Activated CD4-positive, CD25-positive, alpha-beta regulatory T cell treated with anti-CD3 and anti-CD28 coated beads, Interleukin-2, amount 50 U/mL, for 72 hours (primary cell): Measurements from ENCODE around the gene RSBN1L.
A peak's percentile ranks its signal among the peaks of the same experiment; 100 is the strongest.
"Not testable (repeated sequence)": the region's sequence is repeated elsewhere in the genome, so short reads cannot be mapped to it uniquely, and the experiment has no call there.

Experiments used
- DNase-seq: peaks from one replicate; pipeline ENCODE4 v3.0.0; 2021

The RSBN1L gene

DNA sequence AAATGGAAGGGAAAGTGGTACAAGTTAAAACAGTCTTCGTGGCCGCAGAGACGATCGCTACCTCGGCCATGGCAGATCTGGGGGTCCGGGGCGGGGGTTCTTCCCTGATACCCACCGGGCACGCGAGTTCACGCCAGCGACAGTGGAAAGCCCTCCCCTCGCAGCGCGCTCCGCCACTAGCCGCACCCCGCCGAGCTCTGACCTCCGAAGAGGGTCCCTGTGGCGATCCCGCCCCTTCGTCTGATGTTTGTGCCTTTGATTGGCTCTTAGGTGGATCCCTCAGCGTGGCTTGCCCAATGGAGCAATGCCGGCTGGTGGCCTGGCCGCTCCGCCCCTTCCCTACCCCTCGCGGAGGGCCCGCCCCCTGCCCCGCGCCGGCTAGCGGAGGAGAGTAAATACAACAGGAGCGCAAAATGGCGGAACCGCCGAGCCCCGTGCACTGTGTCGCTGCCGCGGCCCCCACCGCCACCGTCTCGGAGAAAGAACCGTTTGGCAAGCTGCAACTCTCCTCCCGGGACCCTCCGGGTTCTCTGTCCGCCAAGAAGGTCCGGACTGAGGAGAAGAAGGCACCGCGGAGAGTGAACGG lies at the start of gene RSBN1L:
TSS of gene RSBN1L (plus strand) at position 403 of the 586 bp plus-strand sequence. CDS start at position 414, 11 bp downstream.
- DNase-seq: peak; percentile 98

DNA sequence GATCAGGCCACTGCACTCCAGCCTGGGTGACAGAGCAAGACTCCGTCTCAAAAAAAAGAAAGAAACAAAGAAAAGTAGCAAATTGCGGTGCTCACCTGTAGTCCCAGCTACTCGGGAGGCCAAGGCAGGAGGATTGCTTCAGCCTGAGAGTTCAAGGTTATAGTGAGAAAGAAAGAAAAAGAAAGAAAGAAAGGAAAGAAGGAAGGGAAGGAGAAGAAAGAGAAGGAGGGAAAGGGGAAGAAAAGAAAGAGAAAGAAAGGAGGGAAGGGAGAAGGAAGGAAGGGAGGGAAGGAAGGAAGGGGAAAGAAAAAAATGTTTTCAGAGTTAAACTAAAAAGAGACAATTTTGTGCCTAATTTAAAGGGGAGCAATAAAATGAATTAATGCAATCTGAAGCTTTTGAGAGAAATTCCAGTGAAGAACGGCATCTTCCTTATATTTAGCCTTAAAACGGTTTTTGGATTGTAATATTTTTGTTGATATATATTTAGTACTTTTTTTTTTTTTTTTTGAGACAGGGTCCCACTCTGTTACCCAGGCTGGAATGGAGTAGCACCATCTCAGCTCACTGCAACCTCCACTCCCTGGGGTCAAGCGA lies 47.4 kb upstream of the RSBN1L start:
- no peak for DNase-seq

DNA sequence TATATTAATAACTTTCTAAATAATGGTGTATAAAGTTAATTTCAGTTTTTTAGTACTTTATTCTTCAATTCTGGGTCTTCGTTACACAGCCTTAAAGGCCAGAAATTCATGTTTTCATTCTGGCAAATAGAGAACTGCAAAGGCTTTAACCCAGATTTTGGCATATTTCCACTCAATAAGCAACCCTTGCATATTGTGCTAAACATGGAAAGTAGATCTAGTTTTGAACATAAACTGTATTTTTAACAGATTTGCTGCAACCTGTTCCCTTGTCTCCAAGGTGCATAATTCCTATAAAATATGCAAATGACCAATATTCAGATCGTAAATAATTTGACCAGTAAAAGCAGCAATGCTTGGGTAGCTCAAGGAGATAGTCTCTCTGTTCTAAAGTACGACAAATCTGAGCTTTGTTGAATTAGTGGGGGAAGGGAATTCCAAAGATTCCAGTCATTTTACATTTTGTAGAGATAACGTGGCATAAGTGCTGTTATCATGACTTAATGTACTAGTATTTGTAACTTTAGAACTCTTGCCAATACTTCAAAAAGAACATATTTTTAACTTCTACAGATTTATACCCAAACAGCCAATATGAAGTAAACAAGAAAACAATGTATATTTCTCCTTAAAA lies 46.4 kb upstream of the RSBN1L start:
- DNase-seq: no peak

DNA sequence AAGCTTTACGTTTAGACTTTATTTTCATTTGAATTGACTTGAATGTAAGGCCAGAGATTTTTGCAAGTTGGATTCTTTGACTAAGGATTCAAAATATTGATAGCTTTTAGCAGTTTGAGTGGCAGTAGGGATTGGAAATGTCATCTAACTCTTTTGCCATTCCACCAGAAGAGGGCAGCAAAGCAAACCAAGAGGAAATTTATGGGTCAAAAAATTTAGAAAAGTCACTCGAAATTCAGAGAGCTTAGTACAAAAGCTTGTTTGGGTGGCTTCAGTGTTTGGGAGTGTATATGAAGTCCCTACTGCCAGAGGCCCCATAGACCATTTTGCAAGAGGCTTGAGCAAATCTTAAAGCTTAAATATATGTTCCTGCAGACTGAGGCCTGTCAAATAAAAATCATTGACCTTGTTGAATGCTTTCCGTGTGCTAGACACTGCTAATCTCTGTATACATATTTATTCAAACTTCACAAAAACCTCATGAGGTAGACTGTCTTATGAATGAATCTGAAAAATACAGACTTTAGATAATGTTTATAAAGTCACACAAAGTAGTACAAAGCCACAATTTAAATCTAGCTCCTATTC lies 44.6 kb upstream of the RSBN1L start:
- DNase-seq: no peak

DNA sequence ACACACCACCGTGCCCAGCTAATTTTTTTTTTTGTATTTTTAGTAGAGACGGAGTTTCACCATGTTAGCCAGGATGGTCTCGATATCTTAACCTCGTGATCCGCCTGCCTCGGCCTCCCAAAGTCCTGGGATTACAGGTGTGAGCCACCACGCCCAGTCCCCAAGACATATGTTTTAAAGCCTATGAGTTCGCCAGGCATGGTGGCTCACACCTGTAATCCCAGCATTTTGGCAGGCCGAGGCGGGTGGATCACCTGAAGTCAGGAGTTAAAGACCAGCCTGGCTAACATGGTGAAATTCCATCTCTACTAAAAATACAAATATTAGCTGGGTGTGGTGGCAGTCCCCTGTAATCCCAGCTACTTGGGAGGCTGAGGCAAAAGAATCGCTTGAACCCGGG lies 43.4 kb upstream of the RSBN1L start:
- DNase-seq: not testable (repeated sequence)

DNA sequence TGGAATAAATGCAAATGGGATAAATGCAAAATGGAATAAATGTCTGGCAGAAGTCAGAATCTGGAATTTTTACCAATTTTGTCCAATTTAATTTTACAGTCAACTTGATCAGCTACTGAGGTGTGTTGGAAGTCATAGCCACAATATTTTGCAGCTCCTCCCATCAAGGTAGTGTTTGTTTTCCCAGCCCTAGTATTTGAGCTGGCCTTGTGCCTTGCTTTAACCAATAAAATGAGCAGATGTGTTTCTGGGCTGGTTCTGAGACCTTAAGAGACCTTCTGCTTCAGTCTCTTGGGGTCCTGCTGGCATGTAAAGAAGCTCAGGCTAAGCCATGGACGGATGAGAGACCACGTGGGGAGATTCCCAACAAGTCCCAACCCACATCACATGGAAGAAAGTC lies 42.7 kb upstream of the RSBN1L start:
- DNase-seq: no peak

DNA sequence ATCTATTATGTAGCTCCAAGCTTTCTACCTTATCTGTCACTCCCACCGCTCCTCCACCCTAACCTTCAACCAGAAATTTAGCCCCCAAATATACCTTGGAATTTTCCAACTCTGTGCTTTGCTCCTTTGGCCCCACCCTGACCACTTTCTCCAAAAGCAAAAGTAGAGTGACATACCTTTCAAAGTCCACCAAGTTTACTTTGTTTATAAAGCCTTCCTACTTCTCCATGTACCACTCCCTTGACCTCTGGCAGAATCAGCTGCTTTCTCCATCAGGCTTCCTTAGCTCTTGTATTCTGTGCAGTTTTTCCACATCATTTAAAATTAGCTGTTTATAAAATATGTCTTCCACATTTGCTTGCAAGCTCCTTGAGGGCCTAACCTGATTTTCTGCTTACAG lies 40.9 kb upstream of the RSBN1L start:
- DNase-seq: no peak

DNA sequence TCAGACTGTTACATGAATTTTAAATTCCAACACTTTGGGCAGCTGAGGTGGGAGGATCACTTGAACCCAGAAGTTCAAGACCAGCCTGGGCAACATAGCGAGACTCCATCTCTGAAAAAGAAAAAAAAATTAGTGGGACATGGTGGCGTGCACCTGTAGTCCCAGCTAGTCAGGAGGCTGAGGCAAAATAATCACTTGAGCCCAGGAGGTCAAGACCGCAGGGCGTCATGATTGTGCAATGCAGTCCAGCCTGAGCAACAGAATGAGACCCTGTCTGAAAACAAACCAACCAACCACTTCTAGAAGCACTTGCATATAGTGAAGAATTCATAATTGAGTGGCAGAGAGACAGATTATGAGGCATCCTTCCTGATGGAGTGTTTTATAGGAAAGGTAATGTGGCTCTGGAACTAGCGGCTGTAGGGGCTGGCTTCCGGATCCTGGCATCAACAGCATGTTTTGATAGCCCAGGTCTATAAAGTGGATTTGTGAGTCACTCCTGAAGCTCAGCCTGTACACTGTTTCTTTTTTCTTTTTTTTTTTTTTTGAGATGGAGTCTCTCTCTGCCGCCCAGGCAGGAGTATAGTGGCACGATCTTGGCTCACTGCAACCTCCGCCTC lies 40.3 kb upstream of the RSBN1L start:
- DNase-seq: no peak

DNA sequence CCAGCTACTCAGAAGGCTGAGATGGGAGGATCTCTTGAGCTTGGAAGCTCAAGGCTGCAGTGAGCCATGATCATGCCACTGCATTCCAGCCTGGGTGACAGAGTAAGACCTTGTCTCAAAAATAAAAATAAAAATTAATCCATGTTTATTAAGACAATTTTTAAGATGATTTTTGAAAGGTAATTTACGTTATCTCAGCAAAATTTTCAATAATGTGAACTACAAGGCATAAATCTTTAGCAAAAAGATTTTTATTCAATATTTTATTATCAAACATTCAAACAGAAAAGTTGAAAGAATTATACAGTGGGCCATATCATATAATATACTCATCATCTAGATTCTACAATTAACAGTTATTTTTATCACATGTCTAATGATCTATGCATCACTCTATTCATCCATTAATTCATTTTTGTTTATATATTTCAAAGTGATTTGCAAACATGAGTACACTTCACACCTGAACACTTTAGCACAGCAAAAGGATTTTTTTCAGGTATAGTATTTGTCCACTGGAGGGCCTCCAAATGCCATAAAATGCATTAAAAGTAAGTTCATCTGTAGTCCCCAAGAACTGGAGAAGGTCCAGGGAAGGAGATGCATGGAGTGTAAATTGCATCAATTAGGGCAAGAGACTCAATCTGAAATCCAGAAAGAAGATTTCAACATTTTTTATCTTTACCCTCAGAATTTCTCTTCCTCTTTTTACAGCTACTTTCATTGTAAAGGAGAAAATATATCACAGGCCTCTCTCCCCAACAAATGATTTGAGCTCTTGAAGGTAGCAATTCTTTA lies 38.6 kb upstream of the RSBN1L start:
- DNase-seq: no peak

DNA sequence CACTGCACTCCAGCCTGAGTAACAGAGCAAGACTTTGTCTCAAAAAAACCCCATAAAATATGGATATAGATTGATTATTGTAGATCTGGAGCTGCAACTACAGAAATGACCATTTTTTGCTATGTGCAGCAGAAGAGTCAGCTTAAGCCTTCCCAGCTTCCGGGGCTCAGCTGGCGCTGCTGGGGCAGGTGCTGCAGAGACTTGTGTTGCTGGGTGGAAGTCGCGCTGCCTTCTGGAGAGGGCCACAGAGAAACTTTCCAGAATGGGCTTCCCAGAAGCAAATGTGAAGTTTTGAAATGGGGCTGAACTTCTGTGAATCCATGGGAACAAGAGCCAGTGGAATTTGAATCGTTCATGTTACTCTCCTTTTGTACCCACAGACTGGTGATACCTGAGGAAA lies 37.3 kb upstream of the RSBN1L start:
- no peak for DNase-seq

DNA sequence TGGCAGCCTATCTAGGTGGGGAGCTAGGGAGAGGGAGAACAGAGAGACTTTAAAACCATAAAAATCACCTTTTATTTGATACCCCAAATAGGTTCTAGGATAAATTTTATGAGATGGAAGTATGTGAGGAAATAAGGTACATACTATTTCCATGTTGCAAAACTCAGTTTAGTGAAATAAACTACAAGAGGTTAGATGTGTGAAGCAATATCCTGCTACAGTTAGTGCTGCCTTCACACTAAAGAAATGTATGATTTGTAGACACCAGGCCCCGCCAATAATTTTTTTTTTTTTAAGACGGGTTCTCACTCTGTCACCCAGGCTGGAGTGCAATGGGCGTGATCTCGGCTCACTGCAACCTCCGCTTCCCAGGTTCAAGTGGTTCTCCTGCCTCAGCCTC lies 34.4 kb upstream of the RSBN1L start:
- no peak for DNase-seq

DNA sequence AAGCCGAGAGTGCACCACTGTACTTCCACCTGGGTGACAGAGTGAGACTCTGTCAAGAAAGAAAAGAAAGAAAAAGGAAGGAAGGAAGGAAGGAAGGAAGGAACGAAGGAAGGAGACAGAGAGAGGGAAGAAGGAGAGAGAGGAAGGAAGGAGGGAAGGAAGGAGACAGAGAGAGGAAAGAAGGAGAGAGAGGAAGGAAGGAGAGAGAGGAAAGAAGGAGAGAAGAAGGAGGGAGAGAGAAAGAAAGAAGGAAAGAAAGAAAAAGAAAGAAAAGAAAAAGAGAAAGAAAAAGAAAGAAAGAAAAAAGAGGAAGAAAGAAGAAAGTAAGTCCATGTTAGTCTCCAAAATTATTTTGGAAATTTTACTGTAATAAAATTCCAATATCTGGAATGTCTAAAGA lies 33.4 kb upstream of the RSBN1L start:
- no peak for DNase-seq

DNA sequence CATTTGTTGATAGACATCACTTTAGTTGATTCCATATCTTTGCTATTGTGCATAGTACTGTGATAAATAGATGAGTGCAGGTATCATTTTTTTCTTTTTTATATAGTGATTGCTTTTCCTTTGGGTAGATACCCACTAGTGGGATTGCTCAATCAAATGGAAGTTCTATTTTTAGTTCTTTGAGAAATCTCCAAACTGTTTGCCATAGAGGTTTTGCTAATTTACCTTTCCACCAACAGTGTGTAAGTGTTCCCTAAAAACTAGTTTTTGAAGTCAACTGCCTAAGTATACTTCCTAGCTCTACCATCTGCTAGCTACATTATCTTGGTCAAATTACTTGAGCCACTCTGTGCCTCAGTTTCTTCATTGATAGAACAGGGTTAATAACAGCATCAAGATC lies 31.5 kb upstream of the RSBN1L start:
- DNase-seq: no peak

DNA sequence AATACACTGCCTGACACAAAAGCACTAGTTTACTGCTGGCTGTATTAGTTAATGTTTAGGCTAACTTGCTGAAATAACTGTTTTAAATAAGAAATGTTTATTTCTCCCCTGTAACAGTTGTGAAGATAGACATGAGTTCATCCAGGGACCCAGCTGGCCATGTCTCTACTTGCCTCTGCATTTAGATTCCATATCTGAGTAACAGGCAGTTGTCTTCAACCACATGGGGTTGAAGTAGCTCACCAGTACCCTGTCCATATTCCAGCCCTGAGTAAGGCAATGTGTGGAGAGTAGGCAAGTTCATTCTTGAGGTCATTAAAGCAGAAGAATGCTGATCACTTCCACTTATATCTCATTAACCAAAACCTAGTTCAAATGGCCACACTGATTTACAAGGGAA lies 31.1 kb upstream of the RSBN1L start:
- no peak for DNase-seq

DNA sequence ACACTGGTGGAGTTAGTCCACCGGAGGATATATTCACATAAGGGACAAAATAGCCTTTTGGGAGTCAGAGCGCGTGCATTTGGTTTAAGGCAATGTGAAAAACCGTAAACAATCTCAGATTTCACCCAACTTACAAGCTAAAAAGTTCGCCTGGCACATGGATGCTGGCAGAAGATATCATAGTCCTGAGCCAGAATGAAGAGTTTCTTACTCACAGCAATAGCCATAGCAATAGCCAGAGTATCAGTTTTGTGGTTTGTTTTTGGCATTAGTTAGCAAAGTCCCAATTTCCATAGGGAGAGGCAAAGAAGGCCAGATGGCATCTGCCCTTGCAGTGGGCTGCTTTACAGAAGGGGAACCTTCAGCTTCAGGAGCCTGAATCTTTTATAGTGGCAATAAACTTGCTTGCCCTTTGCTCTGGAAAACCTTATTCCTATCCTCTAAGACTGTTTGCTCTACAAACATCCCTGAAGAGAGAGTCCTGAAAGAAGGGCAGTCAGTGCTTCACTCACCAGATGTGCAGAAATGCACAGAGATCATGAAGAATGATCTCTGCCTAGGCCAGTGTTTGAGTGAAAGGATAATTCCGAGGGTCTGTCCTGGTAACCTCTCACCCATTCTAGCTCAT lies 28.7 kb upstream of the RSBN1L start:
- no peak for DNase-seq

DNA sequence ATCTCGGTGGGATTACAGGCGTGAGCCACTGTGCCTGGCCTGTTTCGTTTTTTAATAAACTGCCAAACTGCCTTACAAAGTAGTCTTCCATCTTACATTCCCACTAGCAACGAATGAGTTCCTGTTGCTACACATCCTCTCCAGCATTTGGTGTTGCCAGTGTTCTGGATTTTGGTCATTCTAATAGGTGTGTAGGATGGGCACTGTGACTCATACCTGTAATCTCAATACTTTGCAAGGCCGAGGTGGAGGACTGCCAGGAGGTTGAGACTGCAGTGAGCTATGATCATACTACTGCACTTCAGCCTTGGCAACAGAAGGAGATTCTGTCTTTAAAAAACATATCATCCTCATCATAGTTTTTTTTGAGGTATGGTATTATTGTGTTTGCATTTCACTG lies 21.4 kb upstream of the RSBN1L start:
- no peak for DNase-seq

DNA sequence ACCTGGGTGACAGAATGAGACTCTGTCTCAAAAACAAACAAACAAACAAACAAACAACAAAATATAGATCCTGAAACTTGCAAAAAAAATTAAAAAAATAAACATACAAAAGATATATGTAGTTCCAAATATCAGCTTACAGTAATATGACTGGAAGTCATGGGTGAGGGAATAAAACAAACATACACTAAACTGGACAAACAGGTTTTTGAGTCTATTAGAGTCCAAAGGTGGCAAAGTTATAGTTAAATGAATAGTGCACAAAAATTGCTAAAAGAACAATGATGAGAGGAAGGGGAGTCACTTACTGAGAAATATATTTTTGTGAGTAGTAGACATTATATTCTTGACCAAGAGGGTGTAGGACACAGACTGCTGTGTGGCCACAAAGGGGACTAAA lies 16.7 kb upstream of the RSBN1L start:
- no peak for DNase-seq

DNA sequence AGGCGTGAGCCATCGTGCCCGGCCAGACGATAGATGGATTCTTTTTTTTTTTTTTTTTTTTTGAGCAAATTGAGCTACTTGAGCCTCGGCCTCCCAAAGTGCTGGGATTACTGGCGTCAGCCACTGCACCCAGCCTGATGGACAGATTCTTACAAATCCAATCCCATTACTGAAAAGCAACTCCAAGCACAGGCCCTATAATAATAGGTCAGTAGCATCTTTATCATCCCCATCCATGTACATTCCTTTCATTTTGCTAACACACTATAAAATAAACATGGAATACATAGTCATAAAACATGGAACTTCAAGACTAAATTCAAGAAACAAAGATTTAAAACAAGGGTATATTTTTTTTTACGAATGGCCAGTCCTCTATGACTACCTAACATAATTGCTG lies 16.0 kb upstream of the RSBN1L start:
- DNase-seq: no peak

DNA sequence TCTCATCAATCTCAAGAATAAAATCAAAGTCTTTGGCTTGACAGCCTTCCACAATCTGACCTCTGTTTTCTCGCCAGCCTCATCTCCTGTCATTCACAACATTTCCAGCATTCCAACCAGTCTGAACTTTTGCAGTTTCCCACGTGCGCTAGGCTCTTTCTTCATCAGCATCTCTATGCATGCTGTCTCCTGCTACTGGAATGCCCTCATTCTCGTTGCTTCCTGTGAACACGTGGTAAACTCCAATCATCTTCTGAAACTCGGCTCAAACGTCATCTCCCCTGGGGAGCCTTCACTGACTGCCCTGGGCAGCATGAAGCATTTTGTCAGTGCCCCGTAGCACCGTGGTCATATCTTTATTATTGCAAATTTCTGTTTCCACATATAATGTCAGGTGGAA lies 12.2 kb upstream of the RSBN1L start:
- DNase-seq: no peak

DNA sequence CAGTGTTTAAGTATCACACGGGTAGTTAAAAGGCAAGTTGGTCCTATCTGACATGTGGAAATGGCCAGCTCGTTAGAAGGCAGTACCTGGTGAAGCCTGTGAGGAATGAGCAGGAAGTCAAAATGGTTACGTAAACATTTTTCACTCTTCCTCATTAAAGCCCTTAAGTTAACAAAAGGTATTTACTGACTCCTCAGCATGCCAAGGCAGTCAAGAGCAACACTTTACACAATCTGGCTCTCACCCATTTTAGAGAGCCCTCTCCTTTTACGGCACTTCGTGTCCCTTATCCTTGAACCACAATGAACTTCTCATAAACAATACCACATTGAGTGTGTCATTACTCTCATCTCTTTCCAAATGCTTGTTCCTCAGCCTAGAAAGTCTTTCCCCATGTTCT lies 11.0 kb upstream of the RSBN1L start:
- no peak for DNase-seq

DNA sequence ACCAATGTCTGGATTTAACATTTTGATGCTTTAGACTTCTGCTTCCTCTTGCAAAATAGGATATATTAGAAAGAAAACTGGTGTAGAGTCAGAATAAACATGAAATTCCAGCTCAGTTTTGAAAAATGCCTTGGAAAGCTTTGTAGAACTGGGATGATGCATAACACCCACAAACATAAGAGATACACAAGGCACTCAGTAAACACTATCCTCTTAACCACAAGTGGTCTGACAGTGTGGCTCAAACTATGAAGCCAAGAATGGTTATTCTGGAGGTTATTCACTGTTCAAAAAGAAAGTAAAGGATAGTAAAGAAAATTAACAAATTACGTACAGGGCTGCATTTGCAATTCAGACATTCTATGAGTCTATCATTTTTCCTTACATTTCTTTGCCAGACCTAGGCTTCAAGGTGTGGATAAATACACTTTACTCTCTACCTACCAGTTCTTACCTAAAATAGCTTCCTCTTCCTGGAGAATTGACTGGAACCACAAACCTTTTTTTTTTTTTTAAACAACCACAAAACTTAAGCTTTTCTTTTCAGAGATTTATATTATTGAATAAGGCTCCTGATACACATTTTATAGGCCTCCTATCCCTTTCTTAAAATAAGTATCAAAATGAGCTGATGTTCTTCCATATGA lies 9.0 kb upstream of the RSBN1L start:
- no peak for DNase-seq

DNA sequence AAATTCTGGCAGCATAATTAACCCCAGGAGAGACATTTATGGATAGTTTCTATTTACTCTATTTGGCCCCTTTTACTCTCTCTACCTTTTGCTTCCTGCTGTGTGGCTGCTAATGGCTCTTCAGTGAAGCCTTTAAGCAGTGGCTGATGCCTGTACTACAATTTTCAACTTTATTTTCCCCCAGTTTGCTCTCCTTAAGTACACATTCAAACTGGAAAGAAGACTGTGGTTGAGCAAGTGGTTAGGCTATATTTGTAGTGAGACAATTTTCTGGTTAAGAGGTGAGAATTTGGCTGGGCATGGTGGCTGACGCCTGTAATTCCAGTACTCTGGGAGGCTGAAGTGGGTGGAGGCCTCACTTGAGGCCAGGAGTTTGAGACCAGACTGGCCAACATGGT lies 8.5 kb upstream of the RSBN1L start:
- no peak for DNase-seq
